ENCODE results near the gene CCNB1. TPM values are rescaled to one million over a fixed set of nuclear protein-coding genes. Genes with fewer than 3 reads are reported as not detected.

CCNB1 gene
- total RNA-seq, 1 donor from 2014 or later = 2.7 TPM

Other genes starting within 250 kb of the CCNB1 start
- gene SLC30A5, start 73.1 kb upstream of the CCNB1 start, total RNA-seq = 24.7 TPM
- gene CENPH, start 22.4 kb downstream of the CCNB1 start, total RNA-seq = 0.53 TPM
- gene CDK7, start 67.7 kb downstream of the CCNB1 start, total RNA-seq = 7.6 TPM
- 18.6 TPM for gene CCDC125, start 165.7 kb downstream of the CCNB1 start, total RNA-seq
- gene AK6, start 202.4 kb downstream of the CCNB1 start, total RNA-seq = 18.8 TPM
- gene TAF9, start 202.4 kb downstream of the CCNB1 start, total RNA-seq = 20.0 TPM
- gene RAD17, start 202.7 kb downstream of the CCNB1 start, total RNA-seq = 8.9 TPM
- gene MARVELD2, start 248.0 kb downstream of the CCNB1 start, total RNA-seq = 29.7 TPM

Data from left lobe of liver (tissue), 1 donor.